GM19328 (cell line): ENCODE results near the gene TXNIP.

Source experiments
- ATAC-seq: cut with Tn5 transposase; IDR thresholded peaks from one replicate; pipeline ENCODE4 v1.9.1; 2021; ENCODE audit warnings: mild to moderate bottlenecking, moderate library complexity; ENCODE audit not compliant: unreplicated experiment

The TXNIP gene

DNA sequence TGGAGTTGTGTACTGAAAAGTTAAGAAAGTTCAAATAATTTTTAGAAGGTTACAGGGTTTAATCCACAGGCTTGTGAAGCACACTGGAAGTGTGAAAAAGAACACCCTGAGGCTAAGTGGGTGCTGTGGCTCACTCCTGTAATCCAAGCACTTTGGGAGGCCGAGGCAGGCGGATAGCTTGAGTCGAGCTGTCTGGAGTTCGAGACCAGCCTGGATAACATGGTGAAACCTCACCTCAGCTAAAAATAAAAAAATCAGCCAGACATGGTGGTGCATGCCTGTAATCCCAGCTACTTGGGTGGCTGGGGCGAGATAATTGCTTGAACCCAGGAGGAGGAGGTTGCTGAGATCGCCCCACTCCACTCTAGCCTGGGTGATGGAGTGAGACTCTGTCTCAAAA is 9.8 kb downstream of the TXNIP start:
- no peak for ATAC-seq

DNA sequence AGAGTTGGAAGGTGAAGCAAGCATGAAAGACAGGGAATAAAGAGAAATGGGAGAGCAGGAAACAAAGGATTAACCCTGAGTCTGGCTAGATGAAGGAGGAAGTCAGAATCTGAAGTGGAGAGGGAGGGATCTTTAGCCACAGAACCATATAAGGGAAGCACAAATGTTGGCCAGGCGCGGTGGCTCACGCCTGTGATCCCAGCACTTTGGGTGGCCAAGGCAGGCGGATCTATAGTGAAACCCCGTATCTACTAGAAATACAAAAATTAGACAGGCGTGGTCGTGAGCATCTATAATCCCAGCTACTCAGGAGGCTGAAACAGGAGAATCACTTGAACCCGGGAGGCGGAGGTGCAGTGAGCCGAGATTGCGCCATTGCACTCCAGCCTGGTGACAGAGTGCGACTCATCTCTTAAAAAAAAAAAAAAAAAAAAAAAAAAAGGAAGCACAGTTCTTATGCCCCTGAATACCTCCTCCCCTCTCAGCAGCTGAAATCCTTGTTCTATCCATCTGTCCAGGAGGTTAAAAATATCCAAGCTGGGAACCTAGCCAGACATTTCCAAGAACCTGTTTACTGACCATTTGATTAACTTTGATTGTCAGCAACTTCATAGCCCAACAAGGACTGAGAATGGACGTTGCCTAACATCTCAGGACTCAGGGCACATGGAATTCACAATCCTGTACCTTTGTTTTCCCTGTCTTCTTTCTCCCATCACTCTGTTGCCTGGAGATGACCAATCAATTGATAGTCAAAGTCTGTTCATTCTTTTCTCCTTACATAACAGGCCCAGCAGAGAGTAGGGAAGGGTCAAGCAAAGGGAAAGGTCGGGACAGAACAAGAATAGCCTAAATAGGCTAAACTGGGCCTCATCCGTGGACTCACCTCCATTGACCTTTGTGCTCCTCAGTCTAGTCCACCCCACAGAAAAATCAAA is 10.6 kb downstream of the TXNIP start:
- no peak for ATAC-seq

GRCh38 chr1:145985129-145985501 is 11.3 kb downstream of the TXNIP start:
- no peak for ATAC-seq

DNA sequence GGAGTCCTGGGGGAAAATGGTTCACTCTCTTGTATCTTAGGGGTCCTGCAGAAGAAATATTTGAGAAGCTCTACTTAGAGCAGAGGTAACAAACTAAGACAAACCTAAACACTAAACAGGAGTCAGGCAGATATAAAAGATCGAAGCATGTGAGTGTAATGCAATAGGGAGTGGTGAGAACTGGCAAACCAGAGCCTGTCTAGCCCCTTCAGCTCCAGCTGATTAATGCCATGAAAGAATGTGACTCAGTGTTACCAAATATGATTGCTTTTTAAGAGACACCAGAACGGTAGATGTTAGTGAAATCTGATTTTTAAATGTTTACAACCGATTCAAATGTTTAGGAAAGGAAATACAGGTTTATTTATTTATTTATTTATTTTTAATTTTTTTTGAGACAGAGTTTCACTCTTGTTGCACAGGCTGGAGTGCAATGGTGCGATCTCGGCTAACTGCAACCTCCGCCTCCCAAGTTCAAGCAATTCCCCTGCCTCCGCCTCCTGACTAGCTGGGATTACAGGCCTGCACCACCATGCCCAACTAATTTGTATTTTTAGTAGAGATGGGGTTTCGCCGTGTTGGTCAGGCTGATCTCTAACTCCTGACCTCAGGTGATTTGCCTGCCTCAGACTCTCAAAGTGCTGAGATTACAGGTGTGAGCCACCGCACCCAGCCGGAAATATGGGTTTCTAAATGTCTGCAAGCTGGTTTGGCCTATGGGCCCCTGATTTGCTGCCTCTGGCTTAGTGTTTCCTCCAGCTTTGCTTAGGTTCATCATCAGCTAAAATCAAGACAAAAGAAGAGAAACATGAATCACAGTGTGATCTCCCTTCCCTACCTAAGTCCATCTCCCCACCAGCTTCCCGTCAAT is 12.2 kb downstream of the TXNIP start:
- no peak for ATAC-seq

- ATAC-seq: no peak
Observed at GRCh38 chr1:145983206-145983675, 13.1 kb downstream of the TXNIP start.

GRCh38 chr1:145982010-145982723 is 14.2 kb downstream of the TXNIP start:
- no peak for ATAC-seq

GRCh38 chr1:145980457-145980994 is 15.9 kb downstream of the TXNIP start:
- no peak for ATAC-seq

GRCh38 chr1:145979746-145980456 is 16.5 kb downstream of the TXNIP start:
- ATAC-seq: no peak

DNA sequence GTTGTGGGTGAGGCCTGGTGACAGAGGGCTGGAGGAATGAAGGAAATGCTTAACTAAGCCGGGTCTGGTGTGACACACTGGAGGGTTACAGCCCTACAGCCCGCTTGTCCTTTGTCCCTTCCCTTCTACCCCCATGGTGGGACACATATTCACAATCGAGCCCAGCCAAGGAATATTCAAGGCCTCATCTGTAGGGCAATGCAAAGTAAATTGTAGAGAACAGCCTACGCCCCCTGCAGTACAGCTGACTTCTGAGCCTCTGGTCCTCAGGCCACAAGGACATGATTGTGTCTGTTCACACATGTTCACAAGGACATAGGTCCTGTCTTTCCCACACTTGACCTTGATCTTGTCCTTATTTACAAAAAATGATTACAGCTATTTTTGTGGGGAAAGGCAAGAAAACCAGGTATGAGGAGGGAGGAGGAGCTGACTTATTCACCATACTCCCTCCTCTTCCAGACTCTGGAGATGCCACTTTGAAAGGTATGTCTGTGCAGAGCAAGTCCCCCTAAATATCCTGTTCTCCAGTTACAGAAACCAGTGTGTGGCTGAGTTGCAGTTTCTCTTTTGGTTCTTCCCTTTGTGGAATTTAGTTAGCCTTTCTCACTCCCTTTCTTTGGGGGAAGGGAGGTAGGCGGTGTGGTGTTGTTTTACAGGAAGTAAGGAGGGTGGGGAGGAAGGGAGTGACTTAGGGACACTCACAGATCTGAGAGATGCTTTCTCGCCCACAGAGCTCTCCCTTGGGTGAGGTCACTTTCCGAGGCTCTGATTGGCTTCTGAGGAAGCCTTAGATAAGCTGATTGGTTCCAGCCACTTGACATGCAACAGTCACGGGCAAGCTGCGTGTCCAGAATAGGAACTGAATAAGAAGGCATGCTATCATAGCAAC is 17.3 kb downstream of the TXNIP start:
- ATAC-seq: peak; percentile 86

DNA sequence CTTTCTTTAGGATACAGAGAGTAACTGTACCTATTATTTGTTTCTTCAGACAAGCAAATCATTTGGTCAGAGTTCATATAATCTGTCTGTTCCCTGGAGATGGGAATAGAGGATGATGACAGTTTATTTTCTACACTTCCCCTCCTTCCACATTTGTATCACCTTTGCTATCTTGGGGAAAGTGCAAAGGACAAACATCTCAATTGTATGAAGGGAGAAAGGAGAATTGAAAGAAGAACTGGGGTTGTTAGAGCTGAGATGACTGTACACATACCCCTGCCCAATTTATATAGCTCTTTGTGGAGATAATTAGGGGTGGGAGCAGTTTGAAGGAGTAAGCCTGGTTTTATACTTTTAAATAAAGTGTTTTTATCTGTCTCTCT is 17.9 kb downstream of the TXNIP start:
- no peak for ATAC-seq

- ATAC-seq: no peak
Observed at GRCh38 chr1:145977486-145978470, 18.6 kb downstream of the TXNIP start.

GRCh38 chr1:145977016-145977415 is 19.4 kb downstream of the TXNIP start:
- no peak for ATAC-seq

GRCh38 chr1:145975216-145975615 is 21.2 kb downstream of the TXNIP start:
- ATAC-seq: no peak

DNA sequence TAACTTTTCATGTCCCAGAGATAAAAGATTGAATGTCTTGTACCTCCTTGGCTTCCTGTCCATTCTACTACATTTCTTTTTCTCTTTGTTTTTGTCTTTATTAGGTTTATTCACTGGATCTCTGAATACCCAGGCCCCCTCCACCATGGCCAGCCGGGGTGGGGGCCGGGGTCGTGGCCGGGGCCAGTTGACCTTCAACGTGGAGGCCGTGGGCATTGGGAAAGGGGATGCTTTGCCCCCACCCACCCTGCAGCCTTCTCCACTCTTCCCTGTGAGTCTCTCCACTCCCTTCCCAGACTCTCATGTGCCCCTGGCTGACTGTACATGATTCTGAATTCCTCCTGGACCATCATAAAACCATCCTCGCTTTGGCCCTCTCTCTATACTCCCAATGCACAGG is 21.7 kb downstream of the TXNIP start:
- ATAC-seq: no peak

GRCh38 chr1:145972580-145972979 is 23.8 kb downstream of the TXNIP start:
- ATAC-seq: no peak

DNA sequence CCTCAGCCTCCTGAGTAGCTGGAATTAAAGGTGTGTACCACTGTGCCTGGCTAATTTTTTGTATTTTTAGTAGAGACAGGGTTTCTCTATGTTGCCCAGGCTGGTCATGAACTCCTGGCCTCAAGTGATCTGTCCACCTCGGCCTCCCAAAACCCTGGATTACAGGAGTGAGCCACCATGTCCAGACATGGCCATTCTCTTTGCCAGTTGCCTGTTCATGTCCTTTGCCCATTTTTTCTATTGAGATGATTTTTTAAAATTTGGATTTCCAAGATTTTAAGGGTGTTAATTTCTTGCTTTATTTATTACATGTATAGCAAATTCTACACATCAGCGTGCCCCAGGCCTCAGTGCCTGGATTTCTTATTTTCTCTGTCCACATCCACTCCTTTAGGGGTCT is 29.1 kb downstream of the TXNIP start:
- no peak for ATAC-seq

GRCh38 chr1:145965119-145965744 is 31.1 kb downstream of the TXNIP start:
- no peak for ATAC-seq
